Ishikawa (cell line): ENCODE measurements around the gene NTPCR.

Experiments used
- CEBPB ChIP-seq: IDR thresholded peaks from 2 replicates; pipeline ENCODE4 v1.6.1; 2012
- CREB1 ChIP-seq: IDR thresholded peaks from 2 replicates; pipeline ENCODE4 v1.6.1; 2012; ENCODE audit warnings: low read depth
- EGR1 ChIP-seq: IDR thresholded peaks from 2 replicates; pipeline ENCODE4 v1.6.1; 2012
- EP300 ChIP-seq: IDR thresholded peaks from 2 replicates; pipeline ENCODE4 v1.6.1; 2012; ENCODE audit warnings: borderline replicate concordance
- FOXM1 ChIP-seq: IDR thresholded peaks from 2 replicates; pipeline ENCODE4 v1.6.1; 2012; ENCODE audit warnings: low read depth, borderline replicate concordance
- MAX ChIP-seq: IDR thresholded peaks from 2 replicates; pipeline ENCODE4 v1.6.1; 2012
- NFIC ChIP-seq: IDR thresholded peaks from 2 replicates; pipeline ENCODE4 v1.6.1; 2012
- RAD21 ChIP-seq: IDR thresholded peaks from 2 replicates; pipeline ENCODE4 v1.6.1; 2012; ENCODE audit warnings: low read depth
- REST ChIP-seq: IDR thresholded peaks from 2 replicates; pipeline ENCODE4 v1.6.1; 2012; ENCODE audit warnings: low read depth, mild to moderate bottlenecking
- TAF1 ChIP-seq: IDR thresholded peaks from 2 replicates; pipeline ENCODE4 v1.6.1; 2012; ENCODE audit warnings: low read depth, mild to moderate bottlenecking
- TCF12 ChIP-seq: IDR thresholded peaks from 2 replicates; pipeline ENCODE4 v1.6.1; 2012; ENCODE audit warnings: low read depth
- TEAD4 ChIP-seq: IDR thresholded peaks from 2 replicates; pipeline ENCODE4 v1.6.1; 2012
- YY1 ChIP-seq: IDR thresholded peaks from 2 replicates; pipeline ENCODE4 v1.6.1; 2012; ENCODE audit warnings: low read depth
- ZBTB7A ChIP-seq: IDR thresholded peaks from 2 replicates; pipeline ENCODE4 v1.6.1; 2012; ENCODE audit warnings: low read depth
- TF ChIP-seq, protein P1 (sequence below): IDR thresholded peaks from 2 replicates; pipeline ENCODE4 v1.6.1; 2012

The NTPCR gene

DNA sequence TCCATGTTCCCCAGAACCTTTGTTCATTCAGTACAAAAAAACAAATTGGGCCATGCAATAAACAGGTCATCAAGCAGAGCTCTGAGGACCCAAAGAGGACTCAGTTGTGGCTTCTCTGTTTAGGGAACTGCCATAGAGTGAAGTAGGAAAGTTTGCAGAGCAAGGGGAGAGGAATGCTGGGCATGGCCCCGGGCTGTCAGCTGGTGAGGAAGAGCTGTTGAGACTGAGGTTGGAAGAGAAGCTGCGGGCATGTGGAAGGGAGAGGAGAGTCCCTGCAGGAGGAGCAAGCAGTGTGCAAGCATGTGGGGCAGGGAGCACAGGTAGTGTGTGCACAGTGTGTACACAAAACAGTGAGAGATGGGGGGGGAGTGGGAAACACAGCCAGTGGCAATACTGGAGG, 71.8 kb downstream of the NTPCR start:
- no peak for TF ChIP-seq CREB1
- no peak for TF ChIP-seq MAX
- no peak for TF ChIP-seq TEAD4
- no peak for TF ChIP-seq NFIC
- no peak for TF ChIP-seq YY1
- TF ChIP-seq TAF1 = no peak

DNA sequence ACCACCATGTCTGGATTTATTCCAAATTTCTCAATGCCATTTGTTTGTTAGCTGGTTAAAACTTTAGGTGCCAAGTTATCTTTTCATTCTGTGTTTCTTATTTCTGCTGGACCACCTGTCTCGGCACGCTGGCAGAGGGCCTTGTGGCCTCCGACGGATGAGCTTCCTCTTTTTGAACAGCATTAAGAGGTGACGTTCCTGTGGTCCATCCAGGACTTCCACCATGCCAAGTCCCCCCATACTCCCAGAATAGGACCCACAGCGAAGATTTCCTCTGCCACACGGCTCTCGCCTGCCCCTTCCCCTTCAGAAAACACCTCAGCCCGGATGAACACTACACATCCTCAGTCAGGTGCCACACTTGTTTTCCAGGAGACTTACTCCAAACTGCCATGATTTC, 73.8 kb downstream of the NTPCR start:
- TF ChIP-seq, protein P1, sequence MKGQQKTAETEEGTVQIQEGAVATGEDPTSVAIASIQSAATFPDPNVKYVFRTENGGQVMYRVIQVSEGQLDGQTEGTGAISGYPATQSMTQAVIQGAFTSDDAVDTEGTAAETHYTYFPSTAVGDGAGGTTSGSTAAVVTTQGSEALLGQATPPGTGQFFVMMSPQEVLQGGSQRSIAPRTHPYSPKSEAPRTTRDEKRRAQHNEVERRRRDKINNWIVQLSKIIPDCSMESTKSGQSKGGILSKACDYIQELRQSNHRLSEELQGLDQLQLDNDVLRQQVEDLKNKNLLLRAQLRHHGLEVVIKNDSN = no peak
- TF ChIP-seq REST (no peak), CREB1 (no peak), CEBPB (no peak), EGR1 (no peak), FOXM1 (no peak), EP300 (no peak), TAF1 (no peak), ZBTB7A (no peak), TCF12 (no peak), MAX (no peak), TEAD4 (no peak), RAD21 (no peak), YY1 (no peak), NFIC (no peak)

GRCh38 chr1:233025157-233025556, 74.7 kb downstream of the NTPCR start:
- TF ChIP-seq TEAD4 = no peak
- TF ChIP-seq RAD21 = peak; percentile 30; the same call in 1 of the 2 replicates

DNA sequence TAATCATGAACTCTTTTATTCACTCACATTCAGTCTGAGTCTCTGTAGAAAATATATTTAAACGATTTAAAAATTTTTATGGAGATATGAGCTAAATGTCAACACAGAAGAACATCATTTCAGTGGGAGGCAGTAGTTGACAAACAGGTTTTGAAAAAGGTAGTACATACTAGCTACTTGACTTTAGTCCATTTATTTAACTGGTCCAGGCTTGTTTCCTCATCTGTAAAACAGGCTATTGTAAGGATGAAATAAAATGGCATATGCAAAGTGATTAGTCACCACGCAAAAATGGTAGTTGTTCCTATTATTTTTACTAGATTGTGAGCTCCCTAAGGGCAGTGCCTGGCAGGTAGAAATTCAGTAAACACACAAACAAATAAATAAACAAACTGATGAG, 75.2 kb downstream of the NTPCR start:
- TF ChIP-seq CREB1 = no peak
- no peak for TF ChIP-seq REST
- no peak for TF ChIP-seq CEBPB
- no peak; the same call in 1 of the 2 replicates for TF ChIP-seq TEAD4
- no peak for TF ChIP-seq ZBTB7A
- TF ChIP-seq FOXM1 = no peak
- TF ChIP-seq NFIC = no peak
- no peak for TF ChIP-seq TAF1
- TF ChIP-seq EGR1 = no peak
- no peak for TF ChIP-seq RAD21
- no peak for TF ChIP-seq TCF12
- no peak for TF ChIP-seq YY1
- no peak for TF ChIP-seq EP300
- TF ChIP-seq, protein P1 = no peak
- TF ChIP-seq MAX = no peak

GRCh38 chr1:233027046-233027445, 76.6 kb downstream of the NTPCR start:
- TF ChIP-seq NFIC (no peak), FOXM1 (no peak), YY1 (no peak), TEAD4 (no peak), CREB1 (no peak), MAX (no peak), ZBTB7A (no peak), EP300 (no peak), TCF12 (no peak), REST (no peak), EGR1 (no peak), TAF1 (no peak), CEBPB (no peak), RAD21 (no peak)
- TF ChIP-seq, protein P1 = no peak
